GM06990 (cell line): ENCODE measurements around the gene CA12.
"Not testable (repeated sequence)": the region's sequence is repeated elsewhere in the genome, so short reads cannot be mapped to it uniquely, and the experiment has no call there.

Source experiments
- DNase-seq: peaks from one replicate; pipeline ENCODE4 v3.0.0-alpha.2; 2011; ENCODE audit not compliant: insufficient read length; ENCODE audit errors: extremely low read depth
- H3K27me3 ChIP-seq: replicated peaks from 2 replicates; pipeline ENCODE4 v1.6.0; 2011; ENCODE audit warnings: low read length; ENCODE audit not compliant: control insufficient read depth, insufficient read depth
- H3K36me3 ChIP-seq: 2 replicates; pipeline ENCODE4 v1.5.1; 2011; ENCODE audit warnings: low read length; ENCODE audit not compliant: control insufficient read depth, insufficient read depth
- H3K4me3 ChIP-seq: replicated peaks from 2 replicates; pipeline ENCODE4 v1.5.1; 2011; ENCODE audit warnings: low read depth, mild to moderate bottlenecking, control low read depth, low read length
- CTCF ChIP-seq: IDR thresholded peaks from 2 replicates; pipeline ENCODE4 v1.5.1; 2011; ENCODE audit warnings: low read length, control low read depth, mild to moderate bottlenecking, inconsistent platforms; ENCODE audit not compliant: insufficient read depth, poor library complexity, severe bottlenecking

CA12 gene

GRCh38 chr15:63322541-63322940, 59.1 kb downstream of the CA12 start:
- H3K4me3 ChIP-seq, result no peak overlapping the region
- TF ChIP-seq CTCF, result no peak
- H3K27me3 ChIP-seq, result no peaks in the 10 kb centered on the region
- H3K36me3 ChIP-seq, result no peaks in the 10 kb centered on the region
- no peak for DNase-seq

DNA sequence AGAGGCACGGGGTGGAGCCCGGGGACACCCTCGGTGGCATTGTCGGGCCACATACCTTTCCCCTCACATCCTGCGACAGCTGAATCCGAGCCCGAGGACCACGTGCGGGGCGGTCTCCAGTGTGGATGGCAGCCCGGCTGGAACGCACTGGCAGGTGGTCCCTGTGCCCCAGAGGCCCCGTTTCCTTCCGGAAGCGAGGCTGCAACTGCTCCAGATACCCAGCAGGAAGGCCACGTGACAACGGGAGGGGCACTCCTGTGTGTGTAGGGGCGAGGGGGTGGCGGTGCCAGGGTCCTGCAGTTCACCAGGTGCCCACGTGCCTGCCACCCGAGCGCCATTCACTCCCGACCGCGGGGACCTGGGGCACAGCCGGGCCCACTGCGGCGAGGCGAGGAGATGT, 60.2 kb downstream of the CA12 start:
- no peak for DNase-seq
- Histone ChIP-seq H3K27me3 (no peaks in the 10 kb centered on the region), H3K4me3 (no peak overlapping the region), H3K36me3 (no peaks in the 10 kb centered on the region)
- TF ChIP-seq CTCF, result no peak

DNA sequence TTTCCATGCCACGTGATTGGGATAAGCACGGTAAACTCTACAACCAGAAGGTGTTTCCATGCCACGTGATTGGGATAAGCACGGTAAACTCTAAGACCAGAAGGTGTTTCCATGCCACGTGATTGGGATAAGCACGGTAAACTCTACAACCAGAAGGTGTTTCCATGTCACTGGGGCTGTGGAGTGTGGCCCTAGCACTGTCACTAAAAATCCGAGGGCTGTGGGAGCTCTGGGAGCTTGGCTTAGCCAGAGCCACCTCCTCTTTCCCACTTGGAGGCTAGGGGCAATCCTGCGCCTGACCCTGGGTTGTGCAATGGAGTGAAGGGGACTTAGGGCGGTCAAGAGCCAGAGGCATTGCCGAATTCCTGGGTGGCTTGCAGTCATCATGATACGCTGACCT, 60.7 kb downstream of the CA12 start:
- not testable (repeated sequence) for DNase-seq, H3K36me3 ChIP-seq, H3K27me3 ChIP-seq, H3K4me3 ChIP-seq

- not testable (repeated sequence) for H3K4me3 ChIP-seq, H3K27me3 ChIP-seq, DNase-seq, H3K36me3 ChIP-seq
These were observed 61.2 kb downstream of the CA12 start for GRCh38 chr15:63320446-63320845.

- Histone ChIP-seq H3K27me3 (no peaks in the 10 kb centered on the region), H3K36me3 (no peaks in the 10 kb centered on the region), H3K4me3 (no peak overlapping the region)
- no peak for TF ChIP-seq CTCF
- no peak for DNase-seq
These were observed 62.6 kb downstream of the CA12 start for GRCh38 chr15:63319065-63319464.

DNA sequence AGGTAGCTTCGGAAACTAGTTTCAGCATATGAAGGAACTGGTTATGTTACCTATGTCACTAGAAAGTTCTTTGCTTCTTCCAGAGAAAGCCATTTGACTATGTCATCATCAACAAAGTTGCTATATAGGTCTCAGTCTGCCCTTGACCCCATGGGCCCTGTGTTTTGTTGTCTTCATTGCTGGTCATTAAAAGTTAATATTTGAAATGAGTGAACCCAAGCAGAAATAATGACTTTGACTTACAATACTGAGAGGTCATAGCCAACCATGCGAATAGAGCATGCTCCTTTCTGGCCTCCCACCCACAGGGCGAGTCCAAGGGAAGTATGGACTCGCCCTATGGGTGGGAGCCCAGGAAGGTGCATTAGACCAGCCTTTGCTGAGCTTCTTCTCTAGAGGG, 63.3 kb downstream of the CA12 start:
- no peak for TF ChIP-seq CTCF
- H3K27me3 ChIP-seq, result no peaks in the 10 kb centered on the region
- H3K36me3 ChIP-seq, result no peaks in the 10 kb centered on the region
- H3K4me3 ChIP-seq, result no peak overlapping the region
- no peak for DNase-seq

DNA sequence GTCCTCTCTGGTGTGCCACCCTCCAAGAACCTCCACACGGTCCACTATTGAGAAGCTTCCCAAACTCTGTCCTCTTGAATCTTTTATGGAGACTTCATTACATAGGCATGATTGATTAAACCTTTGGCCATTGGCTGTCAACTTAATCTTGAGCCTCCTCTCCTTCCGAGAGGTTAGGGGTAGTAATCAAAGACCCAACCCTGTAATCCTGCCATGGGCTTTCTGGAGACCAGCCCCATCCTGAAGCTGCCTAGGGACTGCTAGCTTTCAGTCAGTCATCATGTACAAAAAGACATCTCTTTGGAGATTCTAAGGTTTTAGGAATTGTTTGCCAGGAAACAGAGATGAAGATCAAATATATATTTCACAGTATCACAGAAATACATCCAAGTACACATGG, 67.2 kb downstream of the CA12 start:
- TF ChIP-seq CTCF, result no peak
- H3K36me3 ChIP-seq, result no peaks in the 10 kb centered on the region
- H3K4me3 ChIP-seq, result no peak overlapping the region
- H3K27me3 ChIP-seq, result no peaks in the 10 kb centered on the region
- DNase-seq, result no peak
